ENCODE measurements around the gene LPAR2. TPM values are rescaled to one million over a fixed set of nuclear protein-coding genes. Genes with fewer than 3 reads are reported as not detected.

LPAR2 gene
- total and polyA plus RNA-seq, 10 of the 15 experiments (the other 5 are each of a cell fraction or from before 2014, with no cell fraction given): 0.98 to 23.8 (median 10.2) TPM

DNA sequence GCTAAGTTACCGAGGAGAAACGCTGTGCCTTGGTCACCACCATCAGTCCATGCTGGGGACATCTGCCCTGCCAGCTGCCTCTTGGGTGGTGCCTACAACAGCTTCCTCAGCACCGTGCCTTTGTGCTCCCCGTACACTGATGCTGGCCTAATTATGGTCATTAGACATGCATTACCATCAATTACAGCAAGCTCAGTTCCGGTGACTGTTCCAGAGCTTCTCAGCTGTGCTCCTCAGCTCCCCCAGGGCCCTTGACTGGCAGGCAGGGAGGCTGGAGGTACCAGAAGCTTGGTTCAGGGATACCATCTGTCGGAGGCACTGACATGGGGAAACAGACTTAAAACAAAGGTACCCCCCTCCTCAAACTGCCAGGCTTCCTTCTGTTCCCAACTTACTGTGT is 49.8 kb downstream of the LPAR2 start (continued):
- TF ChIP-seq, protein P1, sequence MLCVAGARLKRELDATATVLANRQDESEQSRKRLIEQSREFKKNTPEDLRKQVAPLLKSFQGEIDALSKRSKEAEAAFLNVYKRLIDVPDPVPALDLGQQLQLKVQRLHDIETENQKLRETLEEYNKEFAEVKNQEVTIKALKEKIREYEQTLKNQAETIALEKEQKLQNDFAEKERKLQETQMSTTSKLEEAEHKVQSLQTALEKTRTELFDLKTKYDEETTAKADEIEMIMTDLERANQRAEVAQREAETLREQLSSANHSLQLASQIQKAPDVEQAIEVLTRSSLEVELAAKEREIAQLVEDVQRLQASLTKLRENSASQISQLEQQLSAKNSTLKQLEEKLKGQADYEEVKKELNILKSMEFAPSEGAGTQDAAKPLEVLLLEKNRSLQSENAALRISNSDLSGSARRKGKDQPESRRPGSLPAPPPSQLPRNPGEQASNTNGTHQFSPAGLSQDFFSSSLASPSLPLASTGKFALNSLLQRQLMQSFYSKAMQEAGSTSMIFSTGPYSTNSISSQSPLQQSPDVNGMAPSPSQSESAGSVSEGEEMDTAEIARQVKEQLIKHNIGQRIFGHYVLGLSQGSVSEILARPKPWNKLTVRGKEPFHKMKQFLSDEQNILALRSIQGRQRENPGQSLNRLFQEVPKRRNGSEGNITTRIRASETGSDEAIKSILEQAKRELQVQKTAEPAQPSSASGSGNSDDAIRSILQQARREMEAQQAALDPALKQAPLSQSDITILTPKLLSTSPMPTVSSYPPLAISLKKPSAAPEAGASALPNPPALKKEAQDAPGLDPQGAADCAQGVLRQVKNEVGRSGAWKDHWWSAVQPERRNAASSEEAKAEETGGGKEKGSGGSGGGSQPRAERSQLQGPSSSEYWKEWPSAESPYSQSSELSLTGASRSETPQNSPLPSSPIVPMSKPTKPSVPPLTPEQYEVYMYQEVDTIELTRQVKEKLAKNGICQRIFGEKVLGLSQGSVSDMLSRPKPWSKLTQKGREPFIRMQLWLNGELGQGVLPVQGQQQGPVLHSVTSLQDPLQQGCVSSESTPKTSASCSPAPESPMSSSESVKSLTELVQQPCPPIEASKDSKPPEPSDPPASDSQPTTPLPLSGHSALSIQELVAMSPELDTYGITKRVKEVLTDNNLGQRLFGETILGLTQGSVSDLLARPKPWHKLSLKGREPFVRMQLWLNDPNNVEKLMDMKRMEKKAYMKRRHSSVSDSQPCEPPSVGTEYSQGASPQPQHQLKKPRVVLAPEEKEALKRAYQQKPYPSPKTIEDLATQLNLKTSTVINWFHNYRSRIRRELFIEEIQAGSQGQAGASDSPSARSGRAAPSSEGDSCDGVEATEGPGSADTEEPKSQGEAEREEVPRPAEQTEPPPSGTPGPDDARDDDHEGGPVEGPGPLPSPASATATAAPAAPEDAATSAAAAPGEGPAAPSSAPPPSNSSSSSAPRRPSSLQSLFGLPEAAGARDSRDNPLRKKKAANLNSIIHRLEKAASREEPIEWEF (IDR thresholded peaks at IDR 0.05; ENCODE audit: insufficient replicate concordance, low read depth, low read length): no peak
- TF ChIP-seq TAF1 (IDR thresholded peaks at IDR 0.05; ENCODE audit: borderline replicate concordance, low read depth, low read length): no peak
- no peak for TF ChIP-seq E2F8 (IDR thresholded peaks at IDR 0.05; ENCODE audit: low read depth, partially characterized antibody)
- no peak for TF ChIP-seq MTA3 (IDR thresholded peaks at IDR 0.05; ENCODE audit: borderline replicate concordance, low read length)
- no peak for TF ChIP-seq ETV6 (conservative IDR thresholded peaks at IDR 0.05 in 1 of 2, IDR thresholded peaks at IDR 0.05 in 1 of 2; ENCODE audit: borderline replicate concordance in 1 of 2, low read depth in 1 of 2)
- TF ChIP-seq PAX8 (IDR thresholded peaks at IDR 0.05): no peak
- no peak for TF ChIP-seq RELA (IDR thresholded peaks at IDR 0.05; ENCODE audit: borderline replicate concordance, partially characterized antibody)

Data from GM12878 (cell line).